AG09319 (cell line): ENCODE data around the gene SARDH.

Experiments used
- DNase-seq: peaks from one replicate; pipeline ENCODE4 v3.0.0-alpha.2; 2010; ENCODE audit warnings: low read depth; ENCODE audit errors: extremely low read depth
- TF ChIP-seq, protein P1 (sequence below): IDR thresholded peaks from 2 replicates; pipeline ENCODE4 v1.5.1; 2011; ENCODE audit warnings: low read depth, mild to moderate bottlenecking, inconsistent platforms, low read length, moderate library complexity

SARDH gene

DNA sequence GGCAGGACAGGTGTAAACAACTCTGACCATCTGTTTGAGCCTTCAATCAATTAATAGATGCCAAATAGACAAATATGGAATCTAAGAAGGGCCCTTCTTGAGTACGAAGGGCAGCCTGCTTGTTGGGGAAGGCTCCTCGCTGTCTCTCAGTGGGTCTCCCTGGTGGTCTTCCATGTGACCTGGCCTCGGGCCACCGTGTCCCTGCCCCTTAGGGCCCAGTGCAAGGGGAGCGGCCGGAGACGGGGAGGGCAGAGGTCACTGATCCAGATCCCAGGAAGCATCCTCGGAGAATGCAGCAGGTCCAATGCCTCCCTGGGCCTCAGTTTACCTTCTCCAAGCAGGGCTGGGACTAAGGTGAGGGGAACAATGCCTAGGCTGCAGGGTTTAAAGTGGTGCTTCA is 99.4 kb downstream of the SARDH start:
- TF ChIP-seq, protein P1, sequence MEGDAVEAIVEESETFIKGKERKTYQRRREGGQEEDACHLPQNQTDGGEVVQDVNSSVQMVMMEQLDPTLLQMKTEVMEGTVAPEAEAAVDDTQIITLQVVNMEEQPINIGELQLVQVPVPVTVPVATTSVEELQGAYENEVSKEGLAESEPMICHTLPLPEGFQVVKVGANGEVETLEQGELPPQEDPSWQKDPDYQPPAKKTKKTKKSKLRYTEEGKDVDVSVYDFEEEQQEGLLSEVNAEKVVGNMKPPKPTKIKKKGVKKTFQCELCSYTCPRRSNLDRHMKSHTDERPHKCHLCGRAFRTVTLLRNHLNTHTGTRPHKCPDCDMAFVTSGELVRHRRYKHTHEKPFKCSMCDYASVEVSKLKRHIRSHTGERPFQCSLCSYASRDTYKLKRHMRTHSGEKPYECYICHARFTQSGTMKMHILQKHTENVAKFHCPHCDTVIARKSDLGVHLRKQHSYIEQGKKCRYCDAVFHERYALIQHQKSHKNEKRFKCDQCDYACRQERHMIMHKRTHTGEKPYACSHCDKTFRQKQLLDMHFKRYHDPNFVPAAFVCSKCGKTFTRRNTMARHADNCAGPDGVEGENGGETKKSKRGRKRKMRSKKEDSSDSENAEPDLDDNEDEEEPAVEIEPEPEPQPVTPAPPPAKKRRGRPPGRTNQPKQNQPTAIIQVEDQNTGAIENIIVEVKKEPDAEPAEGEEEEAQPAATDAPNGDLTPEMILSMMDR: no peak
- DNase-seq: no peak

DNA sequence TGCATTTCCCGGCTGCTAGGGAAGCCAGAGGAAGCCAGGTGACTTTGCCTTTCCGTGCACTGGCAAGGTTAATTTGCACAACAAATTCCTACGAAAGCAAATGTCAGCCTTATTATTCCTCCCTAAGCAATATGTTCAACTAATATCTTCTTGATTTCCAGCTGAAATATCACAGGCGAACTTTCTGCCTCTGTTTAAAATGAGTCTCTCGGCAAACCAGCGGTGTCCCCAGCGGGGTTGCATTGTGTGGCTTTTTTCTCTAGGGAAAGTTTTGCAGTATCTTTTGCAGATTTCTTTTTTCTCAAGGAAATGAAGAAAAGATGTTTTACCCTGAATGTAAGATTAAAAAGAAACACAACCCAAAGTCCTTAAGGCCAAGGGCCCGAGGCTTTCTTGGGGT is 100.1 kb downstream of the SARDH start:
- TF ChIP-seq, protein P1: no peak
- no peak for DNase-seq

DNA sequence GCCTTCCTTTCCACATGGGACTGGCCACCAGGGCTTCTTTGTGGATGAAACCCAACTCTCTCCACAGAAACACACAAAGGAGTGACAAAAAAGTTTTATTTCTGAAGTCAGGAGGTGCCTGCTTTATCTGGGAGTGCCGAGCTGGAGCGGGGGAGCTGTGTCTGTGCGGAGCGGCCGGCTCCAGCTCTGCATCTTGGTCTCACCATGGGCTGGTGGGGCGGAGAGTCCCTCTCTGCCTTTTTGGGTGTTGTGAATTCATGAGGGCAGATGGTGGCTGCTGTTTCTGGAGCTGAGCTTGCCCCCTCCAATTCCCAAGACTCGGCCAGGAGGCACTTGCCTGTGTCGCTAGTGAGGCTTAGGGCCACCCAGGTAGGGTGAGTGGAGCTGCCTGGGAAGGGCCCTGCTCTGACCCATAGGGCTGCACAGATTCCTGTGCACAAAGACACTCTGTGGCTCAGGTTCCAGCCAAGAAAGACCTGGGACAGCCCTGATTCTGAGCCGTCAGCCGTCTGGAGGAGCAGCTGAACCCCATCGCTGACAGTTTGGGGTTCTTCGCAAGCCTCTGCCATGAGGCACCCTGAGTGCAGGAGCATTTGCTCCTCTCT is 100.6 kb downstream of the SARDH start:
- TF ChIP-seq, protein P1: no peak
- DNase-seq: no peak

DNA sequence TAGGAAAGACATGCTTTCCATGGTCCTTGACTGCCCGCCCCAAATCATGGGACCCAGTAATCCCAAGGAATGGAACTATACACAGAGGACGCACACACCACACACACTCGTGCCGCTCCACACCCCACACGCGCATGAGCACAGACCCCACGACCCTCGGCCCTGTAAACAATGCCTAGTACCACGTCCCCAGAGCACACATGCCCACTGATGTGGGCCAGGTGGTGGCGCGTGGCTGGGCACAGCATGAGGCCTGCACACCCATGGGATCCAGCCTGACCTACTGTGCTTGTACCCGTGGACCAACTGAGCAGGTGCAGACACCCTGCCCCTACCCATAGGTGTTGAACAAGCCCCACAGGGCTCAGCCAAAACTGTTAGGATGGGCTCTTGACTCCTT is 101.2 kb downstream of the SARDH start:
- TF ChIP-seq, protein P1: no peak
- no peak for DNase-seq

DNA sequence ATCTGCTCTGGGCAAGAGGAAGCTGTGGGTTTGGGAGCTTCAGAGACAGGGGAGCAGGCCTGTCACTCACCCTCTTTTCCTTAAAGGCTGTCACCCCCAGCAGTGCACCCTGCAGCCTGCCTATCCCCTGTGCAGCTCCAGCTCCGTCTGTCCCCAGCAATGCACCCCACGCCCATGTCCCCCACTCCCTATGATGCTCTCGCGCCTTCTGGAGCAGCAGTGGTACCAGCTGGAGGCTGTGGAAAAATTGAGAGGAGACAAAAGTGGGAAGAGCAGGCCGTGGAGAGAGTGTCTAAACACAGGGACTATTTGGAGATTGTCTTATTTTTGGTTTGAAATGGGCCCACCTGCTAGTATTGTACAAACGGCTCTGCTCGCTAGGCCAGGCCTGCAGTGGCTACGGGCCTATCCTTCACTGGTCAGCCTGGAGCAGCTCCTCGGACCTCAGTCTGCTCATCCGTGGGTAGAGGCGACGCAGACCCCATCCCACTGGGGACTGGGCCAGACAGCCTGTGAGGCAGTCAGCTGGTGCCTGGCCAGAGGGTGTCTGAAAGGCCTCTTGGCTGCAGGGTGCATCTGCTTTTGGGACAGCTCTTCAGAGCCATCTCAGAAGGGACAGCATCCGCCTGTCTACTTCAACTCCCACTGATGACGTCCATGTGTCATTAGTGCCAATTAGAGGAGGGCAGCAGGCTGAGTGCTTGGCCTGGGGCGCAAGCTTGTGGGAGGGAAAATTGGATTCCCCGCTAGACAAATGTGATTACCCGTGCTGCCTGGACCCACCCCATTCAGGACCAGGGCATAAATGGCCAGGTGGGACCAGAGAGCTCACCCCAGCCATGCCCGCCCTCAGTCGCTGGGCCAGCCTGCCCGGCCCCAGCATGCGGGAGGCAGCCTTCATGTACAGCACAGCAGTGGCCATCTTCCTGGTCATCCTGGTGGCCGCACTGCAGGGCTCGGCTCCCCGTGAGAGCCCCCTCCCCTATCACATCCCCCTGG is 102.3 kb downstream of the SARDH start, which contains the start of gene DBH:
TSS of gene DBH (plus strand) at position 831 of the 999 bp plus-strand sequence. CDS start at position 840, 9 bp downstream.
- TF ChIP-seq, protein P1: no peak

DNA sequence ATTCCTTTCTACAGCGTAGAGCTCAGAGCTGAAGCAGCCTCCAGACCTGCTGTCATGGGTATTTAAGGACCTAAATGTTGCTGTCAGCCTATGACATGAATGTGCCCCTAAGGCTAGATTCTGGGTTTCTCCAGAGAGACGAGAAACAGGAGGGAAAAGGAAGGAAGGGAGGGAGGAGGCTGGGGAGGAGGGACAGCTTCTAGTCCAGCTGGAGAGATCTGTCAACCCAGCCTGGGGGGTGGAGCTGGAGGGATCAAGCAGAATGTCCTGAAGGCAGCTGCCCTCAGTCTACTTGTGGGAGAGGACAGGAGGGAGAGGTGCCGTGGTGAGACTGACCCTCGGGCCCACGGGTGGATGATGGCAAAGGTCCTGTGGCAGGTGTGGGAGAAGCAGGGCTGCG is 103.1 kb downstream of the SARDH start:
- TF ChIP-seq, protein P1: no peak
- no peak for DNase-seq

More for the DNA sequence above, 102.3 kb downstream of the SARDH start, which contains the start of gene DBH:
- no peak for DNase-seq
